GM13976 (cell line): Measurements from ENCODE around the gene RIPPLY2.
A peak's percentile ranks its signal among the peaks of the same experiment; 100 is the strongest.

Experiments
- DNase-seq: peaks from one replicate; pipeline ENCODE4 v3.0.0; 2012; ENCODE audit warnings: low spot score
- in situ Hi-C: fragments of 300-500 bp; cut with MboI; formaldehyde crosslinking; loops from one replicate; pipeline ENCODE4 v1.12.0; 2022; ENCODE audit warnings: low sequenced_read_pairs, mixed read lengths, inconsistent platforms; ENCODE audit not compliant: unreplicated experiment
- TF ChIP-seq, protein P1 (sequence below): IDR thresholded peaks from 2 replicates; pipeline ENCODE4 v1.5.1; 2012; ENCODE audit warnings: borderline replicate concordance, mild to moderate bottlenecking; ENCODE audit not compliant: insufficient read depth; ENCODE audit errors: extremely low read depth, missing control alignments, control extremely low read depth

RIPPLY2 gene

DNA sequence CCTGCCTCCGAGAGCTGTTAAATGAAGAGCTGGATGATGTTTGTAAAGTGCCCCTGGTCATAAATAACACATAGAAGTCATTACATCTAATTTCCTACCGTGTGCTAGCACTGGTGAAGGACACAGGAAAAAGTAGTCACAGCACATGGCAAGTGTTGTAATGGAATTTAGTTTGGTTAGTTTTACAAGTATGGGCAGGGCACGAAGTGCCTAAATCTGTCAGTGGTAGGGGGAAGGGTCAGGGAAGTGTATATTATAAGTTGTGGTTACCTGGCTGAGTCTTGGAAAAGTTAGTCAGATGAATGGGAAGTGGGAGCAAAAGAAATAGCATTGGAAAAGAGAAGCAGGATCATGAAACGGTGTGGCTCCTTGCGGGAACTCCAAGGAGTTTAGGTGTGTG, 1.6 kb downstream of the RIPPLY2 start:
- TF ChIP-seq, protein P1, sequence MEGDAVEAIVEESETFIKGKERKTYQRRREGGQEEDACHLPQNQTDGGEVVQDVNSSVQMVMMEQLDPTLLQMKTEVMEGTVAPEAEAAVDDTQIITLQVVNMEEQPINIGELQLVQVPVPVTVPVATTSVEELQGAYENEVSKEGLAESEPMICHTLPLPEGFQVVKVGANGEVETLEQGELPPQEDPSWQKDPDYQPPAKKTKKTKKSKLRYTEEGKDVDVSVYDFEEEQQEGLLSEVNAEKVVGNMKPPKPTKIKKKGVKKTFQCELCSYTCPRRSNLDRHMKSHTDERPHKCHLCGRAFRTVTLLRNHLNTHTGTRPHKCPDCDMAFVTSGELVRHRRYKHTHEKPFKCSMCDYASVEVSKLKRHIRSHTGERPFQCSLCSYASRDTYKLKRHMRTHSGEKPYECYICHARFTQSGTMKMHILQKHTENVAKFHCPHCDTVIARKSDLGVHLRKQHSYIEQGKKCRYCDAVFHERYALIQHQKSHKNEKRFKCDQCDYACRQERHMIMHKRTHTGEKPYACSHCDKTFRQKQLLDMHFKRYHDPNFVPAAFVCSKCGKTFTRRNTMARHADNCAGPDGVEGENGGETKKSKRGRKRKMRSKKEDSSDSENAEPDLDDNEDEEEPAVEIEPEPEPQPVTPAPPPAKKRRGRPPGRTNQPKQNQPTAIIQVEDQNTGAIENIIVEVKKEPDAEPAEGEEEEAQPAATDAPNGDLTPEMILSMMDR, result no peak
- in situ Hi-C loops, result no loop called here
- DNase-seq, result no peak

DNA sequence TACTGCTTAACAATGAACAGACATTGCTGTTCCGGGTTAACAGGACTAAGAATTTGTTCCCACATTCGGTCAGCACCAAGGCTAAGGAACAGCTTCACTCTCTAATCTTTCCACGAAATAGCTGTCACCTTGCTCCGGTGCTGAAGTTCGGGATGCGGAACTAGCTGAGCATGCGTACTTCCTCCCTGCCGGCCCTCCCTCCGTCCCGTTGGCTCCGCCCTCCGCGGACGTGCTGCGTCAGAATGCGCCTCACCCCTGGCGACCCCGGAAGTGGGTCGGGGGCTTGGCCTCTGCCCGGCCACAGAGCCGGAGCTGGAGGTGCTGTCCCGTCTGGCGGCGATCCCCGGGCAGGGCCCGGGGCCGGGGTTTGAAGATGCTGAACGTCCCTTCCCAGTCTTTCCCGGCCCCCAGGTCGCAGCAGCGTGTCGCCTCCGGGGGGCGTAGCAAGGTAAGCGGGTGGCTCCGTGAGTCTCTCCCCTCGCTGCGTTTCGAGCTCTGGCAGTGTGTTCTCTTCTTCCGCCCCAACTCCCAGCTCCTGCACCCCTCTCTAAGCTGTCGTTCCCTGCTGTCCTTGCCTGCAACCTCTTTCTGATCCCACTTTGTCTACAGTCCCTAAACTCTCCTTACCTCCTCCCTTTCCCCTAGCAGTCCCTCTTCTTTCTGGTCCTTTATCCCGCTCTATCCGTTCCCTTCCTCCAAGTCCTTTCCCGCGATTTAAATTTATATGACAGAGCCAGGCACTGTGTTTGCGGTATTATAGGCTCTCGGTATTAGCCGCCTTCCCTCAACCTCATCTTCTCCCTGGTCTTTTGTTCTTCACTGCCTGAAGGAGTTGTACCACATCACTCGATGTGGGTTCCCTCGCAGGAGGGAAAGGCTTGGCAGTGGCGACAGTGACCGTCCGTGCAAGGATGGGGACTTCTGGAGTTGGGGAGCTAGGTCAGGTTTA, 6.5 kb downstream of the RIPPLY2 start, which contains the start of gene CYB5R4:
CYB5R4 (plus strand) TSS at position 280 of the 949 bp plus-strand sequence; CDS start at position 374, 94 bp downstream.
- TF ChIP-seq, protein P1, result peak; percentile 18
- peak; percentile 96 for DNase-seq
- in situ Hi-C loops, result no loop called here

DNA sequence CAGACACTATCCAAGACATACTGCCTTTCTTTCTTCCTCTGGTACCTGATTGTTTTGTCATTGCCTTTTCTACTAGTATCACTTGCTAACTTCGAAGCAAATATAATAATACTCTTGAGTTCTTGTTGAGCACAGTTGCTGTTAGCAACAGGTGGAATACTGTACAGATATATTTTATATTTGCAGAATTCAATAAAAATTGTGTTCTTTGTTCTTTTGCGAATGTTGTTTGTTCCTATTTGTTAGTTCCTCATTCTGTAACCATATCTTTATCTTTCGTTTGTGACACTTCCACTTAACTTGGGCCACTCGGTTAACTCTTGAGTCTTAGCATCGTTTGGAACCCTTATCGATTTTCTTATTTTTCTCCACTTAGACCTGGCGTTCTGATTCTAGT, 7.2 kb downstream of the RIPPLY2 start:
- in situ Hi-C loops, result no loop called here
- no peak for DNase-seq
- TF ChIP-seq, protein P1, result no peak

DNA sequence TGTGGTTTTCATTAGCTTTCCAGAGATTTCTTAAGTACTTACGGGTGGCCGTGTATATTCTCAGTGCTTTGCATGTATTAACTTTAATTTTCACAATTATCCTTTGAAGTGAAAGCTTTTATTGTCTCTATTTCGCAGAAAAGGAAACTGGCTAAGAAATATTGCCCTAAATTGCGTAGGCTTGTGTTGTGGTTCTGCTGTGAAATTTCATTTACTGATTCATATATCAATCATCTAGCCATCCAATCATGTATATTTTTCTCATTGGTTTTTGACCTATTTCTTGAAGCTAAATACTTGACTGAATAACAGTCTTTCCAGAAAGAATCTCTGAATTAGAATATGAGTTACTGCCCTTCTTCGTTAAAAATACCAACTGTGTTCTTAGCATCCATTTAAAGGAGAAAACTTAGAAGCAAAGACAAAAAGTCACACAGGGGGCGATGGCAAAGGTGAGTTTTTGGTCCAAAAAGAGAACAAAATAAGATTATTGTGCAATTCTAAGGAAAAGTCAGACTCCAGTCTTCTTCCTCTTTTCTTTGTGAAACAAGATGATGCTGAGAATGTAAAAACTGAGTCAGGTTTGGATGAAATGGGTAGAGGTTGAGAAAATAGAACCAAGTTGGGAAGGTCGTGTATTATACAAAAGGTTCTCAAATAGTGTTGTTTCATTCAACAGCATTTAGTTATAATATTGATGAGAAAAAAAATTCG, 7.8 kb downstream of the RIPPLY2 start:
- DNase-seq, result no peak
- TF ChIP-seq, protein P1, result no peak
- in situ Hi-C loops, result no loop called here

DNA sequence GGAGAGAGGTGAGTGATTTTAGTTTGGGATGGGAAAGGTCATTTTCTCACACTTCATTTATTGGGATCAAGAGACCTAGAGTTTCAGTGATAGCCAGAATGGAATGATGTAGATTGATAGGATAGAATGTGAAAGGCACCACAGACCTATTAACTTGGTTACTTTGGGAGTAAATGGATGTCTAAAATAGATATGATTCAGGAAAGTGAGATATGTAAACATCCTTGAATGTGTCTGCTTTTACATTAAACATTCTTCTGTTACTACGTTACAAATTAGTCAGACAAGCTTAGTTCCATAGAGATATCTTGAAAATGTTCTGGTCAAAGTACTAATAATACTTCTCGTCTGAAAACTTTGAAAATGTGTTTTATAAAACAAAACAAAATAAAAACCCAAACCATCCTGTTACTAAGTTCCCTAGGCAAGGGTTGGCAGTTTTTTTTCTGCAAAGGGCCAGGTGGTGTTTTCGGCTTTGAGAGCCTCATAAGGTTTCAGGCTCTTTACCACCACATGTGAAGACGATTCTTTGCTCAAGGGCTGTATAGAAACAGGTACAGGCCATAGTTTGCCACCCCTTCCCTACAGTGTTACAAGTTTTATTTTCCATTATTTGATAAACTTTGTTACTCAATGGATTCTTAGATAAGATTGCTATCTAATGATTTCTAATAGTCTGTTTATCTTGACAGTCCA, 9.8 kb downstream of the RIPPLY2 start:
- in situ Hi-C loops, result no loop called here
- DNase-seq, result no peak
- TF ChIP-seq, protein P1, result no peak

DNA sequence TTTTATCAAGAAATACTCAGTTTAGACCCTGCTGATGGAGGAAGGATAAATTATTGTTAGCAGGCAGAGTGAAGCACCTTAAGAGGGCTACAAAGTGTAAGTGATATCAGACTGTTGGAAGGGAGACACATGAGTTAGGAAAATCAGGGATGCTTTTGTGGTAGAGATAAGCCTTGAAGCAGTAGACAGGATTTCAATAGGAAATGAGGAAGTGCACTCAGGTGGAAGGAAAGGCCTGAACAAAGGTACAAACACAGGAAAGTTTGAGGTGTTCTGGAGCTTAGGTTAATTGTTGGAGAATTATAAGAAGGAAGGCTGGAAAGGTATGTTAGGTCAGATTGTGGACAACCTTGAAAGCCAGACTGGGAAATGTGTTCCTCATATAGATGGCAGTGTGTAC, 13.9 kb downstream of the RIPPLY2 start:
- in situ Hi-C loops, result no loop called here

More for the DNA sequence above, 13.9 kb downstream of the RIPPLY2 start:
- TF ChIP-seq, protein P1, result no peak
- no peak for DNase-seq
